Measurements from ENCODE around the gene C2orf76.
"Not testable (repeated sequence)": the region's sequence is repeated elsewhere in the genome, so short reads cannot be mapped to it uniquely, and the experiment has no call there.

GRCh38 chr2:119373907-119374745, 7.5 kb upstream of the C2orf76 start:
- not testable (repeated sequence) for TF ChIP-seq EP300 (IDR thresholded peaks at IDR 0.05); POLR2A (IDR thresholded peaks at IDR 0.05; ENCODE audit: low read depth)

Measured in esophagus muscularis mucosa (tissue), 2 donors.